ENCODE results near the gene TRPC4.

Gene TRPC4

GRCh38 chr13:37736045-37736444 is 133.5 kb downstream of the TRPC4 start:
- DNase-seq (ENCODE audit: extremely low read depth in 1 of 2, low read depth in 1 of 2), result no peak

GRCh38 chr13:37735293-37735692 is 134.3 kb downstream of the TRPC4 start:
- DNase-seq (ENCODE audit: extremely low read depth in 1 of 2, low read depth in 1 of 2), result no peak

DNA sequence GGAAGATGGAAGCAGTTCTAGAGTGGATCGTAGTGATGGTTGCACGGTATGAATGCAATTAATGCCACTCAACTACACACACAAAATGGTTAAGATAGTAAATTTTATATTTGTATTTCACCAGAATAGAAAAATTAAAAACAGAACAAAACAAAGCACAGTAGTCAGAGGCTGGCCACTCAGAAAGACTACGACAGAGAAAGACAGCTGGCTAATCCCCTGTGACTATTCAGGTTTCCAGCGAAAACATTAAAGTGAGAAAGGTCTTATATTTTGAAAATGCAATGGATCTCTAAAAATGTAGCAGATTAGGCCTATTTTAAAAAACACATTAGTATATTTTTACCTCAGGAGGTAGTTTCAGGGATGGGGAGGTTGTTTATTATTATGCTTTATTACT is 139.7 kb downstream of the TRPC4 start:
- no peak for DNase-seq (ENCODE audit: extremely low read depth in 1 of 2, low read depth in 1 of 2)

DNA sequence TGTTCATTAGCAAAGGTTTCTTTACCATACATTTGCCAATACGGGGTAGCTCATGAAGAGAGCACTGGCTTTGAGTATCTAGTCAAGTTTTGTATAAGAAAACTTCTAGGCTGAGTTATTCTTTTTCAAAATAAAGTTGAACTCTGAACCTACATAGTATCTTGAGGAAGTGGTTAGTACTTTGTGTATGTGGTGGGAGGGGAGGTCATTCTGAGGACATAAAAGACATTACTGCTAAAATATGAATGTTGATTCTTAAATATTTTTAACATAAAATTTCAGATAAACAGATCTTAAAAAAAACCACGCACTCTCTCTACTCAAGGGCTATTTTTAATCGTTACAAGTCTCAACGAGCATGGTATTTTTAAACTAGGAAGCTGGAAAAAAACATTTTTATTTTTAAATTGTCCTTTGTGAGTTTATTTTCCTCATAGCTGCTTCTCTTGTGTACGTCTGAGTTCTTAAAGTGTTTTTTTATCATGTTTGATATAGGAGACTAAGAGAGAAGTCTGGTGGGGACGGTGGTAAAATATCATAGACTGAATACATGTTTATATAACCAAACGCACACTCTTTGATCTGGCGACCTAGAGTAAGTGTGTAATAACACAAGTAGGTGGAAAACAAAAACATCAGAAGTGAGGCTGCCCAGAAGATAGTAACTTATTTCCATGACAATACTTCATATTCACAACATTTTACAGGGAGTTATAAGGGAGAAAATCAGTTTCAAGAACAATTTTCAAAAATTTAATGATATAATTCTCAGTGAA is 153.0 kb downstream of the TRPC4 start:
- no peak for DNase-seq (ENCODE audit: extremely low read depth in 1 of 2, low read depth in 1 of 2)

- DNase-seq (ENCODE audit: extremely low read depth in 1 of 2, low read depth in 1 of 2), result no peak
Observed at GRCh38 chr13:37715606-37716015, 154.0 kb downstream of the TRPC4 start.

DNA sequence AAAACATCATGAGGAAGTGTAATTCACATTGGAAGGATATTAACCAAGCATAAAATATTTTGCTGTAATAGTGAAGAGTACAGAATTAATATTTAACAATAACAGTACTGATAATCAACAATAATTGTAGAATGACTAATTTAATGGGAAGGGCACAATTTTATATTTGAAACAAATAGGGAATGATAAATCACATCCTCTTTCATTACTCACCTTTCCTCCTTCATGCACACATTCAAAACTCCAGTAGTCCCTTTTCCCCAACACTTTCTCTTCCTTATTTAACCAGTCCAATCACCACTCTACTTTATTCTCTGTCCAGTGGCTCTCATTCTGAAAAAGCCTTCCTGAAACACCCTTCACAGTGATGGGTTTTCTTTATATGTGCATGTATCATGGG is 160.3 kb downstream of the TRPC4 start:
- DNase-seq (ENCODE audit: extremely low read depth in 1 of 2, low read depth in 1 of 2), result no peak

DNA sequence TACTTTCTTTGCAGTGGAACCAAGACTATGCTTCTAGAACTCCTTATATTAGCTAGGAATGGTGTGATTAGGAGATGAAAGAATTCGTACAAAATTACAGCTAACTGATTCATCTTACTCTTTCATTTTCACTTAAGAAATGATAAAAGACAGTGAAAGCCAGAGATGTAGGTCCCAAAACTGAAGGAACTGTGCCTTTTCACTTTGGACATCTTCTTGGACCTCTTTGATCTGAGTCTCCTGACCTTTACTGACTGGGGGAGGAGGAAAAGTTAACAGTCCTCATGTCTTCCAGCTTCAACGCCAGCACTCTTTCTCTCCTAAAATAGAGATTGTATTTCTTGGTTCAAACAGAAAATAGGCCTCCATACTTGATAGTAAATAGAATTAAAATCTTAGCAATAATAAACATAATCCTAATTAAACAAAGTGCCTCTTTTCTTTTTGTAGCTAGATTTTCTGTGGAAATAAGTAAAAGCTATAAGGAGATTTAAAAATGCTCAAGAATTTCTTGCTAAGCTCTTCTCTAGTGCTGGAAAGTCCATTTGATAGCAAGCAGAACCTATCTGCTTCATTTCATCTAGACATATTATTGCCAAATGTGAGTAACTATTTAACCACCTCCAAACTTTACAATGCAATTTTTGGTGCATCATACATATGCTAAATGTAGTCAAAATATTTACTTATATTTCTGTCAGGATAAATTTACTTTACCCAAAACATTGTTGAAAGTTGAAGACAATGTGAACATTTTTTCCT is 161.7 kb downstream of the TRPC4 start:
- no peak for DNase-seq (ENCODE audit: extremely low read depth in 1 of 2, low read depth in 1 of 2)

DNA sequence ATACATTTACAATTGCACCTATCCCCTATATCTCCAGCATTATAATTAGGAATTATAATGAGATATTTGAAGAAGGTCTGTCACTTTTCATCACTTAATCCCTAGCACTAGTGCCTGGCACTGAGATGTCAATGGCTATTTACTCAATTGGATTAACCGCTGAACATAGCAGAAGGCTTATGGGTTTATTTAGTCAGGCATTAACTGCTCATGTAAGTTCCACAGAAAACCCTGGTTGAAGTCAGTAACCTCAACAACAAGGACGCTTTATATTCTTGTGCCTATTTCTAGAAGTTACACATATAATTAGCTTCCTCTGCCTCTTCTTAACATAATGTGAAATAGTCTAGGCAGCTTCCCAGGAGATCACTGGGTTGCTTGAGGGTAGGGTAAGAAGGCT is 163.5 kb downstream of the TRPC4 start:
- no peak for DNase-seq (ENCODE audit: extremely low read depth in 1 of 2, low read depth in 1 of 2)

DNA sequence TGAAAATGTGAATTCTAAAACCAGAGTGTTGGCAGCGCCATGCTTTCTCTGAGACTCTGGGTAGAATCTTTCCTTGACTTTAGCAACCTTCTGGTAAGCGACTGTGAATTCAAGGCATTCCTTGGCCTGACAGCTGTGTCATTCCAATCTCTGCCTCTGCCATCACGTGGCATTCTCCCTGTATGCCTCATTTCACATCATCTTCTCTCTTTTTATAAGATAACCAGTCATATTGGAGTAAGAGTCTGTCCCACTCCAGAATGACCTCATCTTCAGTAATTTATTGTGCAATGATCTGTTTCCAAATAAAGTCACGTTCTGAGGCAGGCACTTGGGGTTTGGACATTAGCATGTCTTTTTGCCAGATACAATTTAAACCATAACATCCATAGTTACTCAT is 167.6 kb downstream of the TRPC4 start:
- no peak for DNase-seq (ENCODE audit: extremely low read depth in 1 of 2, low read depth in 1 of 2)

DNA sequence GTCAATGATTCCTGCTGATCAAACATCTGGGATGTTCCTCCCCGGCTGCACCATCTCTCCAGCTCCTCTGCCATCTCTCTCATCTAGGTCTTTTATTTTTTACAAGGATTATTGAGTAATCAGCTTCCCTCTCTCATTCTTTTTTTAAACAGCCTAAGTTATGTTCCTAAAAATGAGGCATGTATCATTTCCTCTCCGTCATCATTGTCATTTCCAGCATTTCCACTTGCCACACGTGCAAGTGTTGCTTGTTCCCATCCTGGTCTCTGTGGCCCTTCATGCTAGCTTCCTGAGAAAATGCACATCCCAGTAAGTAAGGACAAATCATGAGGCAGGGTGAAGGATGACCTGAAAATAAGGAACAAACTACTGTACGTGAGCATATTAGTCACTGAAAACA is 168.3 kb downstream of the TRPC4 start:
- no peak for DNase-seq (ENCODE audit: extremely low read depth in 1 of 2, low read depth in 1 of 2)

DNA sequence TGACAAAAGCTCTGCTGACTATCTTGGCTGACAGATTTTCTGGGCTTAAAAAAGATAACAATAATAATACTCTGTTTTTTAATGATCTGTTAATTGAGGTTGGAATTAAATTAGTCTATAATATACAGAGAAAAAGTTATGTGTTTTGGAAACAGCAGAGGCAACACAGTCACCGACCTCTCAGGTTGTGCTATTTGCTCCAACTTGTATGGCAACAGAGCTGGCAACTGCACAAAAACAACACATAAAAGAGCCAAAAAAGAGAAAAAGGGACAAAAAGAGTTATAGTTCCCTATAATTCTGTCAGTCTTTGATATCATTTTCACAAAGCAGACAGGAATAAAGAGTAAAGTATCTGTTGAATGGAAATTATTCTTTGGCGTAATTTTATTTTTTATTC is 168.7 kb downstream of the TRPC4 start:
- no peak for DNase-seq (ENCODE audit: extremely low read depth in 1 of 2, low read depth in 1 of 2)

- no peak for DNase-seq (ENCODE audit: extremely low read depth in 1 of 2, low read depth in 1 of 2)
Observed at GRCh38 chr13:37695200-37695599, 174.4 kb downstream of the TRPC4 start.

DNA sequence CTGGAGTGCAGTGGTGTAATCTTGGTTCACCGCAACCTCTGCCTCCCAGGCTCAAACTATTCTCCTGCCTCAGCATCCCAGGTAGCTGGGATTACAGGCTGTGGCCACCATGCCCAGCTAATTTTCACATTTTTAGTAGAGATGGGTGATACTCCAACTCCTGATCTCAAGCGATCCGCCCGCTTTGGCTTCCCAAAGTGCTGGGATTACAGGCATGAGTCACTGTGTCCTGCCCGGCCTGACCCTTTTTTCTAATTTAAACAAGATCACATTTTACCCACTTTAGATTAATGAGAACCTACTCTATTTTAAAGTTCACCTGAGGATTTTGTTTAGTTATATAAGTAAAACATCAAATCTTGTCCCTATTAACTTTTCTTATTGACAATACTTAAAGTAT is 179.2 kb downstream of the TRPC4 start:
- DNase-seq (ENCODE audit: extremely low read depth in 1 of 2, low read depth in 1 of 2), result no peak

DNA sequence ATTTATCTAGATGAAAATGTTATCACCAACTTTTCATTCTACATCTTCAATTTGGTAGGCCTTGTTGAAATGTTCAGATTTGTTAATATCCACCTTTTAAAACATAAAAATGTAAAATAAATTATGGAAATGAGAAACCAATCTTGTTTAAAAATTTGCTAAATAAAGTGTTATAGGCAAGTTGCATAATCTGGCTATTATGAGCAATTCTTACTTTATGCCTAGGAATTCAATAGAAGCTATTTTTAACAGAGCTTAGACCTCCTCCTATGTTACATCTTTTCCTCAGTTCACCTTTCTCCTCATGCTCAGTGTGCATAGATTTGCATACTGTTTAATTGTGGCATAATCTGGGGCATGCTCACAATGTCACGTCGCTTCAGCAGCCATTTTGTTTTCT is 183.1 kb downstream of the TRPC4 start:
- no peak for DNase-seq (ENCODE audit: extremely low read depth in 1 of 2, low read depth in 1 of 2)

- no peak for DNase-seq (ENCODE audit: extremely low read depth in 1 of 2, low read depth in 1 of 2)
Observed at GRCh38 chr13:37685206-37685605, 184.4 kb downstream of the TRPC4 start.

GRCh38 chr13:37682496-37682895 is 187.1 kb downstream of the TRPC4 start:
- DNase-seq (ENCODE audit: extremely low read depth in 1 of 2, low read depth in 1 of 2), result no peak

DNA sequence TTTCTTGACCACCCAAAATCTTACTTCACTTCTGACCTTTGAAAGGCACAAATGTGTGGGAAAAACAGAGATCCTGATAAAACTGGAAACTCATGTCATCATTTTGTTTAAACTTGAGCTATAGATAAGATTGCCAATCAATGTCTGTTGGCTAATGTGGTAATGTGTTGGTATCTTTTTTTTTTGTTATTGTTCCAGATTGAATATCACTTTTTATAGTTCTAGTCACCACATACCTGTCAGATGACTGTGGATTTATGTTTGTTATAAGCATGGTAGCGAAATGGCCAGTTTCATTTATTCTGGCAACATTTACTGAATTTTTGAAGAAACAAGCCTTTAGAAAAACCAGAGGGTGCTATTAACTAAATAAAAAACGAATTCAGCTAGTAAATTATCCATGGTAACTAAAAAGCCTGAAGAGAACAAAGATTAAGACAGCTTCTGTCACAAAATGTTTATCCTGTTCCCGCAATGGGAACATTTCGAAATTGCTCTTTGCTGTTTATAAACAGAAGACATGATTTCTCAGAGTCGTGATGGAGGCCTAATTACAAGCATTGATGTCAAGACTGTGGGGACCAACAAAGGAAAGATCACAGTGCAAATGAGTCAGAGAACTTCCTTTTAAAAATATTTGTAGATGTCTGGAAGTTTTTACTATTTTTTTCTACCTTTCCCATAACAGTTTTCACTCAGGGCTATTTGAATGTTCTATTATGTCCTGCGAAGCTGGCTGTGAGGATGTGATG is 188.1 kb downstream of the TRPC4 start:
- no peak for DNase-seq (ENCODE audit: extremely low read depth in 1 of 2, low read depth in 1 of 2)

- no peak for DNase-seq (ENCODE audit: extremely low read depth in 1 of 2, low read depth in 1 of 2)
Observed at GRCh38 chr13:37680137-37680536, 189.4 kb downstream of the TRPC4 start.

DNA sequence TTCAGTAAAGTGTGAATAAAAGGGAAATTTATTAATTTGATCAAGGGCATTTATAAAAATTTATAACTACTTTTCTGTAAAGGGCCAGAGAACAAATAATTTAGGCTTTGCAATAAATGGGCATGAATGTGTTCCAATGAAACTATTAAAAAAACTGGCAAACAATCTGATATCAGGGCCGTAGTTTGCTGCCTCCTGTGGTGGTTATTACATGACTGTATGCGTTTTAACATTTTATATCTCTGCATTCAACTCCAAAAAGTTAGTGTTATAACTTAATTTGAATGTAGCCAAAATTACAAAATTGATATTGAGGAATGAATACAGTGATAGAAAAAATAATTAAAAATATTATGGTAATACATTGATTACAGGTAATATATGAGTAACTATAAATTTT is 190.5 kb downstream of the TRPC4 start:
- no peak for DNase-seq (ENCODE audit: extremely low read depth in 1 of 2, low read depth in 1 of 2)

GRCh38 chr13:37669845-37670244 is 199.7 kb downstream of the TRPC4 start:
- DNase-seq (ENCODE audit: extremely low read depth in 1 of 2, low read depth in 1 of 2), result no peak

DNA sequence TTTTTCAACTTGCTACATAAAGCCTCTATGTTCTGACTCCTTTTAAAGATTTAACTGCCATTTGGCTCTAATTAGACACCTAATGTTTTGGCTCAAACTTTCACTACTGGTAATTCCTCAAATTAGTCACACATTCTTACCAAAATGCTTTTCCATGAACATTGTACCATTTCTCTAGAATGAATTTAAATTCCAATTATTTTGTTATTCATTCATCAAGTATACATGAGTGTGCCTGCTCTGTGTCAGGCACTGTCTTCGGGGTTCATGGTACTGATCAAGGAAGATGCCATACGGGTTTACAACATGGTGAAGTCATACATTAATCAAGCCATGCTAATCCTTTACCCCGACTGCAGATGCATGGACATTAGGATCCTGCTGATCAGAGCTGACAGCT is 201.9 kb downstream of the TRPC4 start:
- no peak for DNase-seq (ENCODE audit: extremely low read depth in 1 of 2, low read depth in 1 of 2)

DNA sequence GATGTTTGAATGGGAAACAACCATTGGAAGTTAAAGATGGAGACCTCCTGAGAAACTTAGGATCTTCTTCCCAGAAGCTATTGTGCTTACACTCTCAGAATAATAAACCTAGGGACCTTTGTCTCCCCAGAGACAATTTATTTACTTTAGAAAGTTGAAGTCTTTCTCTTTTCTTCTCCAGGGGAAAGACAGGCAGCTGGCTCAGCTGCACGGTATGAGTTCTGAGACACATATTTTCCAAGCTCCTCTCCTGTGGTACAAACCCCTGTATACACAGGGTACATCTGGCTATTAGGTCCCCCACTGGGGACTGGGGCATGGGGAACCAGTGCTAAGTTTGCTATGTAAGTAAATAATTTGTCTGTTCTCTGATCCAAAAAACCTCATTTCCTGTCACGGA is 203.5 kb downstream of the TRPC4 start:
- no peak for DNase-seq (ENCODE audit: extremely low read depth in 1 of 2, low read depth in 1 of 2)

All from activated CD8-positive, alpha-beta memory T cell treated with anti-CD3 and anti-CD28 coated beads for 1 hour (primary cell).